Ecto neural progenitor cell (in vitro differentiated cells): ENCODE measurements around the gene BABAM2.

Experiments used
- DNase-seq: peaks from one replicate; pipeline ENCODE4 v3.0.0-alpha.2; 2018; ENCODE audit warnings: low spot score

The BABAM2 gene

DNA sequence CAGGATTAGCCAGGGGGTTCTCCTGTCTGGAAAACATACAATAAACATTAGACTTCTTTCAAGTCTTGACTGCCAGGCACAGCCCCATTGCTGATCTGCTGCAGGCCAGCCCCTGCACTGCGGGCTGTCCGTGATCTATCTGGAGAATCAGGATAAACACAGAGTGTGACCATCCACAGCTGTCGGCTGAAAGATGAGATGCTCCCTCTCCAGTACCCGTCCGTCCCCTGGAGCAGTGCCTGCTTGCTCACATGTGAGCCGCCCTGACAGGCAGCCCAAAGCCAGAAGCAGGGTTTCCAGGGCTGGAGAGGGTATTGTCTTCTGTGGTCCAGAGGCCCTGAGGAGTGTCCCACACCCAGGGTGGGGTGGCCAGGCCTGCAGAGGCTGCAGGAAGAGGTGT lies 456.1 kb downstream of the BABAM2 start:
- no peak for DNase-seq

DNA sequence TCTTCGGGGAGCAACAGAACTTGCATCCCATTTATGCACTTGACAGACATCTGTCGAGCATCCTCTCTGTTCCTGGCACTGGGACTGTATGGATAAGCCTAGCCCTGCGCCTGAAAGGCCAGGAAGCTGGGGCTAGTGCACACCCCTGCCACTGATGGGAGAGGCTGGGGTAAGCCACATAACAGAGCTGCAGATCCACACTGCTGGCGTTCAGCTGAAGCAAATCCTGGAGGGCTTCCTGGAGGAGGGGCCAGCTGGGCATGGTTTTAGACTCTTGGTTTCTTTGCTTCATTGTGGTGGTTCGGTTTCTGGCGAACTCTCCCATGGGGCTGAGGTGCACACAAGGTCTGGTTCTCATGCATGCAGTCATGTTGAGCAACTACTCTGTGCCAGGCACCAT lies 456.7 kb downstream of the BABAM2 start:
- DNase-seq: no peak

DNA sequence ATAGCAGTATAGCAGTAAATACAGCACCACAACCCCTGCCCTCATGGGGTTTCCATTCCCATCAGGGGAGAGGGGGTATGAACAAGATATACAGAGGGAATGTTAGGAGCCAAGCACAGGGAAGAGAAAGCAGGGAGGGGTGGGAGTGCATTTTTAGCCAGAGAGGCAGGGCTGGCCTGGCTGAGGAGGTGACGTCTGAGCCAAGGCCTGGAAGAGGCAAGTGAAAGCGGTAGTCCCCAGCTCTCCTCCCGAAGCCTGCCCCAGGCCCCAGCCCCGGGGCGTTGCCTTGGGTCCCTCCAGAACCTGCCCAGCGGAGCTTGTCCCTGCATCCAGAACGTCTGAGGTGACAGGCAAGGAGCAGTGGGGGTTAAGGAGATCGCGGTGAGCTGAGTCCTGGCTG lies 457.1 kb downstream of the BABAM2 start:
- DNase-seq: no peak

DNA sequence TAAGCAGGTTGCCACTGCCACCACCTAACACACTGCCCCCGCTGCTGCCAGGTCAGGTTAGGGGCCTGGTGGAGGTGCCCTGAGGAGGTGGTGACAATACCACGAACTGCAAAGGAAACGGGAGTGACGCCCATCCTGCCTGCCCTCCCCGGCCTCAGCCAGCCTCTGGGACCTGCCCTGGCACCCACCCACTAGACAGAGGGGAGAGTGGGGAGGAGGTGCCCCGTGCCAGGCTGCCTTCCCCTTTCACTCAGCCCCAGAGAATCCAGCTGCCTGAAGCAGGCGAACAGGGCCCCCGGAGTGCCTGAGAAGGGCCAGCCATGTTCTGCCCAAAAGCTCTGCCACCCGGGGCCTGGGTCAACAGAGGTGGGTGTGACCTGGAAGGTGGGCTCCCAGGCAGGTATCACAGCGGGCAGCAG lies 457.6 kb downstream of the BABAM2 start:
- DNase-seq: no peak

DNA sequence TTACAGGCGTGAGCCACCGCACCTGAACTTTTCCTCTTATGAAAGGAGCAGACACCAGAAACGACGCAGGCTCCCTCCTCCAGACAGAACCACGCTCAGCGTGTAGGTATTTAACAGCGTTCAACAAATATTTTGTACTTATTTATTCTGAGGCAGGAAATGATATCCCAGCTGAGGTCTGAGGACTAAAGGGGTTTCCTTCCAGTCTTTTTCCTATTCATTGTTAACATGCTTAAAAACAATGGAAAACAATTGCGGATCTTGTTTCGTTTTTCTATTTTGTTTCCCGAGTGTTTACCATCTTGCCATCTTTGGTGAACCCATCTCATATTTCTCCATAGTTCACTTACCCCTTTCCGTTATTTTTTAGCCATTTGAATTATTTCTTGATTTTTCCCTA lies 458.4 kb downstream of the BABAM2 start:
- DNase-seq: no peak

DNA sequence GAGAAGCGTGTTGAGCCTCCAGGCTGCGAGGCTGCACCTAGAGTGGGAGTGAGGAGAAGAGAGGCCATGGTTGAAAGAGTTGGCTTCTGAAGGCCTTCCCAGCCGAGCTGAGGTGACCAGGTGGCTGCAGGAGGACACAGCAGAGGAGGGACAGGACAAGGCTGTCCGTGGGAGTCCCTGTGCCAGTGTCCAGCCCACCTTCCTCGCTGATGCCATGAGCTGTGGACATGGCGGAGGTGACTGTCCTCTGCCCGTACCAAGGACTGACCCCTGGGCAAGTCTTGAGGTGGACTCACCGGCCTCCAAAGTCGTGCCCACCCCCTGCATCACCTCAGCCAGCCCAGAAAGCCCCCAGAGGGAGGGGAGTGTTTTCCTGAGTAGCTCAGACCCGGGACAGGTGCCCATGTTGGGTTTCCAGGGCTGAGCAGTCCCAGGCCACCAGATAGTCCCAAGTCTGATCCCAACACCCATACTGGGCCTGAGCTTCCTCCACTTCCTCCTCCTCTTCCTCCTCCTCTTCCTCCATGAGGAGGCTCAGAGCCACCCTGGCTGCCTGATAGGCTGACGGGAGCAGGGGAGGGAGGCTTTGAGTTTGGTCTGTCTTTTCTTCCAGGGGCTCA lies 459.1 kb downstream of the BABAM2 start:
- DNase-seq: no peak

DNA sequence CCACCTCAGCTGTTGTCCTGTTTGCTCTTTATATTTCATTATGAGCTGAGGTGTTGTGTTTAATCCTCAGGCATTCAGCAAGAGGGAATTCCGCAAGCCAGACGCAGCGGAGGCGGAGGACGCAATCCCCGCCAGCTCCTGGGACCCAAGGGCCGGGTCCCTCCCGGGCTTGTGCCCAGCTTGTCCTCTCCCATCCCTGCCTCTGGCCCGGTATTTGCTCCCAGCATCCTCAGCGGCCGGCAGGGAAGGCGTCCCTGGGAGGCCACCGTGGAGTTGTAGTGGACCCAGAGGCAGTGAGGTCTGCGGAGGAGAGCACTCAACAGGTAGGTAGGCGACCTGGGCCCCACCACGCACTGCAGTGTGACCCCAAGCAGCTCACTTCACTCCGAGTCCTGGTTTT lies 459.7 kb downstream of the BABAM2 start:
- DNase-seq: no peak

DNA sequence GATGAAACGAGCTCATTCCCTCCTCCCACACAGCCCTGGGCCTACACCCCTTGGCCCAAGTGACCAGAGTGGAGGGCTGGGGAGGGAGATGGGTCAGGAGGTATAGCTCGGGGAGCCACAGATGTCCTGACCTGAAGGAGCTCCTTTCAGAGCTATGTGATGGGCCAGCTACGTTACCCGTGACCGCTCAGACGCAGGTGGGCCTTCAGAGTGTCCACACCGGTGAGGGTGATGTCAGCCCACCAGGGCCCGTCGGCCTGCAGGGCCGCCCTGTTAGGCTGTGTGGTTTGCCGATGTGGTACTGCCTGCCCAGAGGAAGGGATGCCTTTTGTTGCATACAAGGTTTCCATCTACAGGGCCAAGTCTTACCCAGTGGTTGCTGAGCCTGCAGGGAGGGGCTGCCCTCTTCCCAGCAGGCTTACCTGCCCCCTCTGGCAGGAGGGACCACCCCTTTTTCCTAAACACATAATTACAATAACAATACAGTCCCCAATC lies 460.3 kb downstream of the BABAM2 start:
- DNase-seq: no peak

DNA sequence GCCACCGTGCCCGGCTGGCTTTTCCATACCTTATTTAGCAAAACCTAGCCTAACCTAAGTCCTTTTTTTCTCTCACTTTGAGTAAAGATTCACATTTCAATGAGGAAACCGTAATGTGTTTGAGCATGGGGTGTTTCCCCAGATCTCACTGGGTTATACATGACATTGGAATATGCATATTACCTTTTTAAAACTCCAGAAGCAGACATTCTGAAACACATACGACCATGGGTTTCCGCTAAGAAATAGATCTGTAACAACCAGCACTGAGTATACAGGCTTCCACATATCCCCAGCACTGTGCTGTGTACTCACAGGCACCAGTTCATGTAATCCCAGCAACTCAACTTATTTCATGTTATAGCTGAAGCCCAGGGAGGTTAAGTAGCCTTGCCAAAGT lies 461.1 kb downstream of the BABAM2 start:
- no peak for DNase-seq

DNA sequence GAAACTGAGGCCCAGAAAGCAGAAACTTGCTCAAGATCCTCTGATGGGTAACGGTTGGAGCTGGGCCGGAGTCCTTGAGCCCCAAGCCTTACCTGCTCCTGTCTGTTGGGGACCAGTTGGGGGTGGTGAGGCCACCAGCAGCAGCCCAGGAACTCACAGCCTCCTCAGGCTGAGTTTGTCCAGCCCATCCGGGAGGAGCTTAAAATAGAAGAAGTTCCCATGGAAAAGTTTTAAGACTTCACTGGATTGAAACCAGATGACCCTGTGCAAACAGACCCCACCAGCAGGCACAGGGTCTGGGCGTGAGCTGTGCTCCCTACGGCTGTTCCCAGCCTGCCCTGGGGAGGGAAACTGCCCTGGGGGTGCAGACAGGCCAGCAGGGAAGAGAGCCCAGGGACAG lies 461.6 kb downstream of the BABAM2 start:
- no peak for DNase-seq

DNA sequence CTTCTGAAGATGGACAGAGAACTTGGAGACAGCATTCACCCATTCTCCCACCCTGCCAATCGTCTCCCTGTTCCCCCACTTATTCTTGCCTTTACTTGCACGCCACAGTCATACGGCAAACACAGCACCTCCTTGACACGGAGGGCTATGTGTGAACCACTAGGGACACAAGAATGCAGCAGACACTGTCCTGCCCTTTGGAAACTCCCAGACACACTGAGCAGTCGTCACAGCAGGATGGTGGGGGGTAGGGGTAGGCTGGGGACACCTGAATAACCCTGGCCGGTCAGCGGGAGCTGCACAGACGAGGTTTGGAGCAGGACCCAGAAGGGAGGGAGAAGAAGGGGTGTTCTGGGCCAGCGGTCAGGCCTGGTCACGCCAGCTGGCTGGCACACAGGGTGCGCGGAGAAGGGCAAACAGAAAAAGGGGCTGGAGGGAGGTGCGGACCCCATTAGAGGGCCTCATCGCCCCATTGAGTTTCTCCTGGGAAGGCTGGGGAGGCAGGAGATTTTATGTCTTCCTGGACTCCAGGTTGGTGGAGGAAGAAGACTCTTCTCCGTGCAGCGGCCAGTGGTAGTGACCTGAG lies 462.2 kb downstream of the BABAM2 start:
- DNase-seq: no peak

DNA sequence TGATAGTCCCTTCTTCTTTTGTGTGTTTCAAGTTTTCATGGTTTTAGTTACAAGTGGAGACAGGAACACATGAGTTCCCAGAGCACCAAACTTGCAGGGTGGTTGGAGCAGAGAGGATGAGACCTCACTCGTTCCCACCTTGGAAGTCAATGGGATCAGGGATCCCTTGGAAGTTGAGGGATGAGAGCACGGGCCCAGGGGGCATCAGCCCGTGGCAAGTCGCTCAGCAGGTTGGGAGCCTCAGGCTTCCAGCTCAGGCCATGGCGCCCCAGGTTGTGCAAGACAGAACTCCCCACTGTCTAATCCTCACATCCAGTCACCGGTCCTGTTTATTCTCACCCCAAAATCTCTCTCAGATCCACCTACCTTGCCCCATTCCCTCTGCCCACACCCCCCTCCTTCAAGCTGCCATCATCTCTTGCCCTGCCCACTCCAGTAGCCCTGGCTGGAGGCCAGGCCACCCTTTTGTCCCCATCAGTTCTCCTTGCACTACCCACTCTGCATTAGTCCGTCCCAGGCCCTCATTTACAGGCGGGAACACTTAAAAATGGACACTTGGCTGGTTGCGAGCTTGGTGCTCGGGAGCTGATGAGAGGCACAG lies 464.5 kb downstream of the BABAM2 start:
- no peak for DNase-seq

DNA sequence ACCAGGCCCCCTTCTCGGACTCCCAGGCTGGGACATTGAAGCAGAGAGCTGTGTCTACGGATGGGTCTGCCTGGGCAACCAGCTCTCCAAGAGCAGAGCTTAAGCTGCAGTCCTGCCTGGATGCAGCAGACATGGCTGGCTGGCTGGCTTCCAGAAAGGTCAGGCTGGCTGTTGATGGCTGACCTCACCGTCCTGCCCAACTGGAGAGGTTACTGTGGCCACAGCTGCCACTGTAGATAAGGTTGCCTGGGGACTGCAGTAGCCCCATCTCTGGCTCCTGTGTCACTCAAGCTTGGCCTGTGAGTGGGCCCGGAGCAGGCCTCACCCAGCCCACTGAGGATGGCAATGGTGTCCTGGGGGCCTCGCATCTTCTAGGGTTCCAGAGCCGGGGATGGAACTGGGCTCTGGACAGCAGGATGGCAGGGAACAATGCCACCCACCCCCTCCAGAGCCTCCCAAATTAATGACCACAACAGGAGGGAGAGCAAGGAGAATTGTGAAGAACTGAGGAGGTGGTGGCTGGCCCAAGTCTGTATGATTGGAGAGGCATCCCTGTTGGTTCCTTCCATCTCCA lies 465.1 kb downstream of the BABAM2 start:
- DNase-seq: no peak

DNA sequence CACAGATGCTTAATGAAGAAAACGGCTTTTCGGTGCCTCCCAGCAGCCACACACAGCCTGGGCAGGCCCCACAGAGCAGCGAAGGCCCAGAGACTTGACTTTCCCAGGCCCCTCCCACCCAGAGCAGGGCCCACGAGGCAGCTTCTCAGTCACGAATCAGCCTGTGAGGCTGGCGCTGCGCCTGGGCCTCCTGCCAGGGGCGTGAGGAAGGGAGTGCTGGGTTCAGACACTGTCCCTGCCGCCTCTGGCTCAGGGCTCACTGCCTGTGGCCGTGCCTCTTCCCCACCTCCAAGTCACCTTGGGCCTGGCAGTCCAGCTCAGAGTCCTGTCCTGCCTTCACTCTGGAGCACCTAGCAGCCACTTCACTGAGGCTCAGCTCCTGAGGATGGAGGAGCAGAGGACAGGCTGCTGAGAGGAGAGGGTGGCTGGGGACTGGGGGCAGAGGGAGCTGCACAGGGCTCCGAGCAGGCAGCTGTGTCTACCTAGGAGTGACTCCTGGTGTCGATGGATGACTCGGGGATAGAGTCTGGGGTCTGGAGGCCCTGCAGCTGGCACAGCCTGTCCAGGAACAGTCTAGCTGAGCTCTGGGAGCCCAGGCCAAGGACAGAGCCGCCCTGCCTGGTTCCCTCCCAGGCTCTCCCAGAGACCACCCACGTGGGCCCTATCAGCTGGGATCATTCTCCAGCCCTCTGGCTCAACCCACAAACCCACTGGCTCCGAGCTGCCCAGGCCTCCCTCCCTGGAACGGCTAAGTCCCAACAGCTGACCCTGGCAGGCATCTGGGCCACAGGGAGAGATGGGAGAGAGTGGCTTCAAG lies 465.8 kb downstream of the BABAM2 start:
- no peak for DNase-seq

DNA sequence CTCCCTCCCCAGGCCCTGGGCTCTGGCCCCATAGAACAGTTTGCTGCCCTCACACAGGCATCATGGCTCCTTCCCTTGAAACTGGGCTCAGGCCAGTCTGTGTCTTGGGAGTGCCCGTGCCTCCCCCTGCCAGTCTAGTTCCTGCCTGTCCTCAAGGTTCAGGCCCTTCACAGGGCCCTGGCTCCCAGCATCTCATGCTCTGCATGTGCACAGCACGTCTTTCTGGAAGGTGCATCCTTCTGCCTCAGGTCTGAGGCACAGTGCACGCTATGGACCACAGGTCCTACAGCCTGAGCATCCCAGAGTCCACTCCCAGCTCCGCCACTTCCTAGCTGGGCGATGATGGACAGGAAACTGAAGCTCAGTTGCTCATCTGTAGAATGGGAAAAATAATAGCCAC lies 466.5 kb downstream of the BABAM2 start:
- no peak for DNase-seq

DNA sequence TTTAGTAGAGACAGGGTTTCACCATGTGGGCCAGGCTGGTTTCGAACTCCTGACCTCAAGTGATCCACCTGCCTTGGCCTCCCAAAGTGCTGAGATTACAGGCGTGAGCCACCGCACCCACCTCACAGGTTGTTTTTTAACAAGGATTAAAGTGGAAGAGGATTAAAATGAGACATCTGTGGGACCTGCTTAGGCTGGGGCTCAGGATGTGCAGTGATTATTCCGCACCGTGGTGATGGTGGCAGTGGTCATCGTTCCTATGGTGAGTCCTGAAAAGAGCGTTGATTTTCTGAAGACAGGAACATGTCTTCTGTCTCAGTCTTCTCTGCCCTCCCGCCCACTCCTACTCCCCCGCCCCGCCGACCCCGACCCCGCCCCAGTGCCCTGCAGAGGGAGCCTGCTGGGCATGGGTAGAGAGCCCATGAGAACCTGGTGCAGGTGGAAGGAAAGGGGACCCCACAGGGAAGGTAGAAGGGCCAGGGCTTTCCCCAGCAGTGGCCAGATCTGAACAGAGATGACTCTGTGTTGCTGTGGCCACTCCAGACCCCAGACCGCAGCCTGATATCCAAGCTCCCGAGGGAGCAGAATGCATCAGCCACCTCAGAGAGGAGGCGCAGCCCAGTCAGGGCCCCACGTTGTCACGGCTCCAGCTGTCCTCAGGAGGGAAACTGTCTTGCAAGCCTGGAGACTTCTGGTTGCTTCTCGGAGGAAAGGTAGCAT lies 467.6 kb downstream of the BABAM2 start:
- DNase-seq: no peak

DNA sequence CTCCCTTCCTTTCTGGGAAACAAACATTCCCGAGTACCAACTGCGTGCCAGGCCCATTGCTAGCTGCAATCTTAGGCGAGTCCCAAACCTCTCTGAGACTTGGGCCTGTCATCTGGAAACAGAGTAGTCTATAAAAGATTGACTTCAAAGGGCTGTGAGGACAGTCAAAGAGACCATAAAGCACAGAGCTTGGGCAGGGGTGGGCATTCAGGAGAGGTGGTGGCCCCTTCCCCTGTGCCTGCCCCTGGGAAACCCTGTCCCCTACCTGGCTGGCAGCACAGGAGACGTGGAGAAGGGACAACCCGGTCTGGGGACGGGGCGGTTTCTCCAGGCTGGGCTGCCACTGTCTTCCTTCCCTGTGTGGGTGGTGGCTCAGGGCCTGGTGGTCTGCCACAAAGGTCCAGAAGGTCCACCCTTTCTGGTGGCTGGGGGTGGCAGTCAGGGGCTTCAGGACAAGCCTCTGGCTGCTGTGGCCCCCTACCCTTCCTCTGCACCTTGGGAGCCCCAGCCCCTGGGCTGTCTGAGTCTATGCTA lies 468.2 kb downstream of the BABAM2 start:
- DNase-seq: no peak

DNA sequence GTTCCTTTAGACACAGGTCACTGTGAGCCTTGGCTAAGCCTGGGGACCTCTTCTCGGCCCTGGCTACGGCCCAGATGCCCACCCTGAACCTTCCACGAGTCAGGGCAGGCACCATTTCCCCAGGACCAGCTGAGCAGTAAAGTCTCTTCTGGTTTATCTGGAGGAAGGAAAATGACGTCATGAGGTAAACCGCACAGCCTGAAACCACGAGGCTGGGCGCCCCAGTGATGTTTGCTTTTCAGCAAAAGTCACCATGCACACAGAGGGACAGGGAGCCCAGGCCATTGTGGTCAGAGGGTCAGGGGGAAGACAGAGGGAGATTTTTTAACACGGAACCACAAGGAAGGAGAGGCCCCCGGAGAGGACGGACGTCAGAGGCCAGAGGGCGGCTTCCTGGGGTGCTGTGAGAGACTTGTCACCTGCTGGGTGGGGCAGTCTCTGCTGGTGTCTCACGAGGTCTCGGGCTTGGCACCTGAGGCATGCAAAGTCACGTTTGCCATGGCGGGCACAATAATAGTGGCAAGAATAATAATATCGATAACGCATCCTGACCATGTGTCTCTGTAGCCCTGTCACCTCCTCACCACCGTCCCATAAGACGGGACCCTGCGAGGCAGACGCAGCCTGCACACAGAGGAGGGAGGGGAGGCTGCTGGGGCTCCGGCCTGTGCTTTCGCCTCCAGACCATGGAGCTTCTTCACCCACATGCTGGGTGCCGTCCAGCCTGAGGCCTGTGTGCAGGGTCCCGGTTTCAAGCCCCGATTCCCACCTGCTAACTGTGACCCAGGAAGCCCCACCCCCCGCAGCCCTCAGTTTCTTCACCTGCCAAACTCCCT lies 468.9 kb downstream of the BABAM2 start:
- no peak for DNase-seq

DNA sequence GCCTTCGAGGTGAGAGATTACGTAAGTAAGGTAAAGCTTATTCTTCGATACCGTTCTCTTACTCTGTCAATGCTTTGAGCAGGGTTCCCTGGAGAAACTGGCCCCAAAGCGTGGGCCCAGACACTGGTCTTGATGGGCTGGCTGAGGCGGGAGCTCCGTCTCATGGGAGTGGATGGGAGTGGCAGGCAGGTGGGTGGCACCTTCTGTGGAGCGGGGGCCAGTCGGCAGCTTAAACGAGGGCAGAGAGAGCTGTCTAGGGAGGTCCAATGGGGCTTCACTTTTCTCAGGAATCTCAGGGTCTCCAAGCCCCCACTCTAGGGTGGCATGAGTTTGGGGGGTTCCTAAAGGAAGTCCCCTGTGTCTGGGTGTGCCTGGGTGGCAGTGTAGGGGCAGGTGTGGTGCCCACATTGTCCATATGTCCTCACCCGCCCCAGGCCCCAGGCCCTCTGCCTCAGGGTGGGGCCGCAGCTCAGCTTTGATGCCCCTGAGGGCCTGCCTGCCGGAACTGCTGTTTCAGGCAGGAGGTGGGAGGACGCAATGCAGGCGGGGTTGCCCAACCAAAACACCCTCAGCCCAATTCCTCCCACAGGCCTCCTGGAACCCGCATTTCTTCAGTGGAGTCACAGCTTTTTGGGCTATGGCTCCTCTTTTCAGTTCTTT lies 469.7 kb downstream of the BABAM2 start:
- DNase-seq: no peak

DNA sequence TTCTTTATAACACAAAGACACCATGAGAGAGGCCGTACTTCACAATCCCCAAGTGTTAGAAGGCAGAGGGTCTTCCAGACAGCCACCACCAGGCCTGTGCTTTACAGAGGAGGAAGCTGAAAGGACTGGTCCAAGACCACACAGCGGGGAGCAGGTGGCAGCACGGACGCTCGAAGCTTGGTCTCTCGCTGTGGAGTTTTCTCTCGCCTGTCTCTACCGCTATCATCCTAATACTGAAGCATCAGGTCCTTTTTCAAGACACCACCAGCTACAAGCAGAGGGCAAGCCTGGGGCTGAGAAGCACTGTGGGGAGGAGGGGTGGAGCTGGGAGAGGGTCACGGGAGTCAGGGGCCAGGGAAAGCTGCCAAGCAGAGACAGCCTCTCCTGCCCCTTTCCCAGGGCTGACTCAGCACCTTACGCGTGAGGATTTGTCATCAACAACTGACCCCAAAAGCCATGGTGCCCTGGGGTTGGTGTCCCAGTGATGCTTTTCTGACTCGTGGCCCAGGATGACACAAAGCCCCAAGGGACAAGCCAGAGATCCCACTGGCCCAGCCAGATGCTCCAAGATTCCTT lies 470.3 kb downstream of the BABAM2 start:
- no peak for DNase-seq
